DOHH2 (cell line): ENCODE measurements around the gene SIX3.

Experiments used
- H3F3A ChIP-seq: fragments of 200-600 bp; sonication (generic), shearing (Covaris generic); 2 replicates; pipeline ENCODE4 v1.6.0; 2016; ENCODE audit warnings: antibody characterized with exemption, mild to moderate bottlenecking; ENCODE audit not compliant: control insufficient read depth, insufficient read depth
- H3K27ac ChIP-seq: fragments of 200-600 bp; sonication (generic); 2 replicates; pipeline ENCODE4 v1.5.1; 2014; ENCODE audit warnings: low read depth, mild to moderate bottlenecking, low read length, moderate library complexity
- H3K27me3 ChIP-seq: fragments of 200-600 bp; sonication (generic); 2 replicates; pipeline ENCODE4 v1.6.1; 2014; ENCODE audit warnings: mild to moderate bottlenecking, low read length, mixed read lengths; ENCODE audit not compliant: control insufficient read depth
- H3K36me3 ChIP-seq: fragments of 200-600 bp; sonication (generic); 2 replicates; pipeline ENCODE4 v1.6.1; 2014; ENCODE audit warnings: mild to moderate bottlenecking, low read length, moderate library complexity, mixed read lengths; ENCODE audit not compliant: control insufficient read depth
- H3K4me1 ChIP-seq: fragments of 200-600 bp; sonication (generic); 2 replicates; pipeline ENCODE4 v1.6.1; 2014; ENCODE audit warnings: mild to moderate bottlenecking, low read length, mixed read lengths; ENCODE audit not compliant: control insufficient read depth
- H3K4me2 ChIP-seq: fragments of 200-600 bp; sonication (generic); 2 replicates; pipeline ENCODE4 v1.6.0; 2014; ENCODE audit warnings: mild to moderate bottlenecking, low read length, moderate library complexity
- H3K4me3 ChIP-seq: fragments of 200-600 bp; sonication (generic); 2 replicates; pipeline ENCODE4 v1.5.1; 2014; ENCODE audit warnings: mild to moderate bottlenecking, low read length, mixed read lengths
- H3K79me2 ChIP-seq: fragments of 200-600 bp; sonication (generic); 2 replicates; pipeline ENCODE4 v1.6.1; 2014; ENCODE audit warnings: mild to moderate bottlenecking, low read length, mixed read lengths; ENCODE audit not compliant: control insufficient read depth
- H3K9me2 ChIP-seq: fragments of 200-600 bp; sonication (generic); replicated peaks from 2 replicates; pipeline ENCODE4 v1.6.1; 2014; ENCODE audit warnings: mild to moderate bottlenecking, low read length, mixed read lengths; ENCODE audit not compliant: control insufficient read depth
- H3K9me3 ChIP-seq: fragments of 200-600 bp; sonication (generic); 2 replicates; pipeline ENCODE4 v1.6.1; 2014; ENCODE audit warnings: antibody characterized with exemption, low read length, mixed read lengths; ENCODE audit not compliant: control insufficient read depth, insufficient read depth
- H4K20me1 ChIP-seq: fragments of 200-600 bp; sonication (generic); 2 replicates; pipeline ENCODE4 v1.6.0; 2014; ENCODE audit warnings: low read depth, mild to moderate bottlenecking, antibody characterized with exemption, low read length, moderate library complexity; ENCODE audit not compliant: control insufficient read depth, insufficient read depth
- EZH2phosphoT487 ChIP-seq: fragments of 200-600 bp; sonication (generic); IDR thresholded peaks from 2 replicates; pipeline ENCODE4 v1.6.1; 2017; ENCODE audit warnings: borderline replicate concordance, mild to moderate bottlenecking, antibody characterized with exemption, low read length, moderate library complexity, mixed read lengths
- TF ChIP-seq, protein P1 (sequence below): fragments of 200-600 bp; sonication (generic); IDR thresholded peaks from one replicate; pipeline ENCODE4 v1.5.1; 2014; ENCODE audit warnings: antibody characterized with exemption, mild to moderate bottlenecking, low read depth, low read length; ENCODE audit not compliant: poor library complexity, severe bottlenecking

Gene SIX3

DNA sequence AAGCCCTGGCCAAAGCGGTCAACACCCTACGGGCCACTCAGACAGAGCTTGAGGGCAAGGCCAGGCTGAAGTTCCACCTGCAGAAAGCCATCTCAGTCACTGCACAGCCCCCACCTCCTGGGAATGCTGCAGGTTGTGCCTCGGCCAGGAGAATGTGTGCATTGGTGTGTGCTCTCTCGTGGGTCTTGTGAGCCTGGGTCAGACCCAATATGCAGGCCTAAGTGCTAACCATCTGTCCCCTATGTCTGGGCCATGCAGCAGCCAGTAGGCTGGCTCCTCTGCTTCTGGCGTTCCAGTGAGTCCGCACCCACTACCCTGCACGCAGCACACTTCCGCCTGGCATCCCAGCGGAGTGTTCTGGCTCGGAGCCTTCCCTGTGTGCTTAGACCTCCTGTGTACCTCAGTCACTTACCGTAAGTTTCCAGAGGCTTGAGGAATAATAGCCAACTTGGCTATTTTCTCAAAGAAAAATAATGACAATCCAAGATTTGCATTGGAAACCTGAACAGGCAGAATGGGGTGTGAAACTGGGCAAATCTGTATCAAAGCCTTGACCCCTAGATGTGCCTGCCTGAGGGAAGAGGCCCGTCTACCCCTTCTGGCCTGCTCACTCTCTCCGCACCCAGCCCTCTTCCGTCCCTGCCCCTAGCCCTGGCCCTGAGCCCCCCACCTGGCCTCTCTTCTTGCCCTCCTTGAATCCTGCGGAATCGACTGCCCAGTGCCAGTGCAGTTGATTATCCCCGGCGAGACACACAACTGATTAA is 7.2 kb downstream of the SIX3 start:
- no peaks in the 10 kb centered on the region for H3K4me1 ChIP-seq
- H4K20me1 ChIP-seq, result no peaks in the 10 kb centered on the region
- H3F3A ChIP-seq, result no peaks in the 10 kb centered on the region

DNA sequence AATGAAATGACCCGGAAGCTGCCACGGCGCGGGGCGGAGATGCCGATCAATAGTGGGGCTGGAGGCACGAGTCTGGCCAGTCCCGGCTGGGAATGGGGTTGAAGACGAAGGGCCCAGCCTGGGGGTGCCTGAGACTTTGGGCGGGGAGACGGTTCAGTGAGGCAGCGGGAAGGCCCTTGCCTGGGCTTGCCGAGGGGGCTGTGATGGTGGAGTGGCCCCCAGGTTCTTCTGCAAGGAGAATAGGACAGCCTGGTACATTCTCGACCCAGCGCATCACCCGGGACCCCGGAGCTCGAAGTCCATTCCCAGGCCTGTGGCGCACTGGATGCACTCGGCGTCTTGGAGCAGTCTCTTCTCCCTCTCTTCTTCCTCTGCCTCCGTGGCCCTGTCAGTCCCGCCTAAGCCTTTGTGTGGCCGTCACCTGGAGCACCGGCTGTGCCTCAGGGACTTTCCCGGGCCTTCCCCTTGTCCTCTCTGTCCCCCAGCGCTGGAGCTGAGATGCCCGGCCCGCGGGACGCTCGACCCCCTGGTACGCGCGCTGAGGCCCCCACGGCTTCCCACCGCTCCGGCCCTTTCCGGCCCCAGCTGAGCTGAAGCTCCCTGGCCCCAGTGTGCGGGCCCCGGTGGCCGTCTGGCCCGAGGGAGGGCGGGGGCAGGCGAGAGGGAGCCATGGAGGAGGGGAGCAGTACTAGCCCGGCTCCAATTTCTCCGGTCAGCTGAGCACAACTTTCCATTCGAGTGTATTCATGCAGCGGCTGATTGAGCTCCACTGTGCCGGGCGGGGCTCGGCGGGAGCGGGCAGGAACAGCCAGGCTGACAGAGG is 8.0 kb downstream of the SIX3 start:
- Histone ChIP-seq H3K36me3 (no peaks in the 10 kb centered on the region), H3K27ac (no peak overlapping the region), H3K4me2 (no peak overlapping the region), H3F3A (no peaks in the 10 kb centered on the region), H3K4me3 (no peak overlapping the region), H4K20me1 (no peaks in the 10 kb centered on the region), H3K27me3 (peaks cover 44% of the 10 kb centered on the region), H3K4me1 (no peaks in the 10 kb centered on the region), H3K79me2 (no peaks in the 10 kb centered on the region), H3K9me2 (no peaks in the 10 kb centered on the region), H3K9me3 (no peaks in the 10 kb centered on the region)
- TF ChIP-seq, protein P1, sequence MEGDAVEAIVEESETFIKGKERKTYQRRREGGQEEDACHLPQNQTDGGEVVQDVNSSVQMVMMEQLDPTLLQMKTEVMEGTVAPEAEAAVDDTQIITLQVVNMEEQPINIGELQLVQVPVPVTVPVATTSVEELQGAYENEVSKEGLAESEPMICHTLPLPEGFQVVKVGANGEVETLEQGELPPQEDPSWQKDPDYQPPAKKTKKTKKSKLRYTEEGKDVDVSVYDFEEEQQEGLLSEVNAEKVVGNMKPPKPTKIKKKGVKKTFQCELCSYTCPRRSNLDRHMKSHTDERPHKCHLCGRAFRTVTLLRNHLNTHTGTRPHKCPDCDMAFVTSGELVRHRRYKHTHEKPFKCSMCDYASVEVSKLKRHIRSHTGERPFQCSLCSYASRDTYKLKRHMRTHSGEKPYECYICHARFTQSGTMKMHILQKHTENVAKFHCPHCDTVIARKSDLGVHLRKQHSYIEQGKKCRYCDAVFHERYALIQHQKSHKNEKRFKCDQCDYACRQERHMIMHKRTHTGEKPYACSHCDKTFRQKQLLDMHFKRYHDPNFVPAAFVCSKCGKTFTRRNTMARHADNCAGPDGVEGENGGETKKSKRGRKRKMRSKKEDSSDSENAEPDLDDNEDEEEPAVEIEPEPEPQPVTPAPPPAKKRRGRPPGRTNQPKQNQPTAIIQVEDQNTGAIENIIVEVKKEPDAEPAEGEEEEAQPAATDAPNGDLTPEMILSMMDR, result no peak
- no peak for TF ChIP-seq EZH2phosphoT487

More for the DNA sequence above, 7.2 kb downstream of the SIX3 start:
- Histone ChIP-seq H3K27ac (no peak overlapping the region), H3K9me2 (no peaks in the 10 kb centered on the region), H3K4me2 (no peak overlapping the region), H3K27me3 (peaks cover 38% of the 10 kb centered on the region), H3K4me3 (no peak overlapping the region), H3K36me3 (no peaks in the 10 kb centered on the region), H3K79me2 (no peaks in the 10 kb centered on the region), H3K9me3 (no peaks in the 10 kb centered on the region)
- TF ChIP-seq, protein P1, result no peak
- no peak for TF ChIP-seq EZH2phosphoT487

DNA sequence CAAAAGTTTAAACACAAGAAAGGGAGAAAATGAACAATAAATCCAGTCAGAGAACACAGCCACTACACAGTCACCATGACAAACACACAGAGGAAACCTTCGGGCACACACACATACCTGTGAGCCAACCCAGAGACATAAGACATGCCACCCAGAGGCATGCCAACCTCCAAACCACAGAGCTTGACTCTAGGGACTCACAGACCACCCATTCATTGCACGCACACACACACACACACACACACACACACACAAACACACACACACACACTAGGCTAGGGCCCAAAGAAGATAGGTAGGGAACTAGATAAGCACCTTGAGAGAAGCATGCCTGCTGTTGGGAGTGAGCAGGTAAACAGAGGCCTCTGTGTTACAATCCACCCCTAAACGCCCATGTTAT is 9.1 kb downstream of the SIX3 start:
- H3K36me3 ChIP-seq, result no peaks in the 10 kb centered on the region
- H3F3A ChIP-seq, result no peaks in the 10 kb centered on the region
- no peak overlapping the region for H3K4me2 ChIP-seq
- H3K27me3 ChIP-seq, result peaks cover 48% of the 10 kb centered on the region
- H3K9me2 ChIP-seq, result no peaks in the 10 kb centered on the region
- peaks cover 4% of the 10 kb centered on the region; the same call in 1 of the 2 replicates for H3K4me1 ChIP-seq
- no peak overlapping the region for H3K4me3 ChIP-seq
- TF ChIP-seq, protein P1, result no peak
- no peak for TF ChIP-seq EZH2phosphoT487
- H3K9me3 ChIP-seq, result no peaks in the 10 kb centered on the region
- H4K20me1 ChIP-seq, result no peaks in the 10 kb centered on the region
- no peaks in the 10 kb centered on the region for H3K79me2 ChIP-seq
- H3K27ac ChIP-seq, result no peak overlapping the region
